ENCODE results near the gene CDK5R1.
"Not testable (repeated sequence)": the region's sequence is repeated elsewhere in the genome, so short reads cannot be mapped to it uniquely, and the experiment has no call there.

The CDK5R1 gene

DNA sequence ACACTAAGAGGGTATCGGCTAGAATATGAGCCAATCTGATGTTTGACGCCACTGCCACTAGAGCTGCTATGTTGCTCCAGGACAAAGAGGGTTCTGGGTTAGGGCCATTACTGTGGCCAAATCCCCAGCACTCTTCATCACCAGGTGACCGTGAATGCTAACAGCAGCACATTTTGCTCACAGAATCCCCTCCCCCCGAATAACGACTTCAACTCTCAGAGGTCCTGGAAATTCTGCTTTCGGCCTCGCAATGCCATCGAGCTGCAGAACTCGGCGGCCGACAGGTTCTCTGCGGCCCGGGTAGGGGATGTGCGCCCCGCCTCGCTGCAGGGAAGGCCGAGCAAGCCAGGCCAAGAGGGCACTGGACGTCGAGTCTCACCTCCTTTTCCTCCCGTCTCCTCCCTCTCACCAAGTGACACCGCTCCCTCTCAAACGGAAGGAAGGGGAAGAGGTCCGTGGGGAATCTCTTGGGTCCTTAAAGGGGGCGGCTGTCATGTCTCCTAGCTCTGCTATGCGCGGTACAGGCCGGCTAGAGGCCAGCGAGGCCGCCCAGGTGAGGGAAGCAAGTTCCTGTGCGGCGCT, 31.9 kb downstream of the CDK5R1 start:
- no peak for DNase-seq

DNA sequence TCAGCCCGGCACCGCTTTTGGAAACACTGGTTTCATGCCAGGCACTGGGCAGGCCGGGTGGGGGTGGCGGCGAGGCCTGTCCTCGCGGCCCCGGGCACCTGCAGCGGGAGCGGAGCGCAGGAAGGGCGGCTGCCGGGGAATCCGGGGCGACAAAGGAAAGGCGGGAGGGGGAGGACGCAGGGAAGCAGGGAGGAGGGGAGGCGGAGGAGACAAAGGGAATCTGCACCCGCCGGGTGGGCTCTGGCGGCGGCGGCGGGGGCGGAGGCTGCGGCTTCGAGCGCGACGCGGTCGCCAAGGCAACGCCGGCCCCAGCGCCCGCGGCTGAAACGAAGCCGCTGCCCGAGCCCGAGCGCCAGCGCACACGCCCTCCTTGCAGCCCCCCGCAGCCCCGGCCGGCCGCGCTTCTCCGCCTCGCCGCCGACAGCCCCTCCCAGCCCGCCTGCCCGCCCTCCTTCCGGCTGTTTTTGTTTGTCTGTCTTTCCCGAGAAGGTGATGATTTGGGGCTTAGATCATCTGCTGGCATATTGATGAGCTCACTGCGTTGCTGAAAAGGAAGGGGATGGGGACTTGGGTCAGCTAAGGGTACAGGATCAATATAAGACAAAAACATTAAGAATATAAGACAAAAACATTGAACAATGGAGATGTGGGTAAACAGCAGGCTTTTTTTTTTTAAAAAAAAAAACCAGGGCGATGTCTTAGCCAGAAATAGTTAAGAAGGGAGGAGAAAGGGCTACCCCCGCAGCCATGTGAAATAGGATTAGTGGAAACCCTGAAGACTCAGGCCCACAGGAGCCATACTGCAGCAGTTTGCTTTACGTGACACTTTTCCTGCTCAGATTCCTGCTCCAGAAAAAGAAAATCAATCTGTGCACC, 32.7 kb downstream of the CDK5R1 start:
- no peak for DNase-seq

DNA sequence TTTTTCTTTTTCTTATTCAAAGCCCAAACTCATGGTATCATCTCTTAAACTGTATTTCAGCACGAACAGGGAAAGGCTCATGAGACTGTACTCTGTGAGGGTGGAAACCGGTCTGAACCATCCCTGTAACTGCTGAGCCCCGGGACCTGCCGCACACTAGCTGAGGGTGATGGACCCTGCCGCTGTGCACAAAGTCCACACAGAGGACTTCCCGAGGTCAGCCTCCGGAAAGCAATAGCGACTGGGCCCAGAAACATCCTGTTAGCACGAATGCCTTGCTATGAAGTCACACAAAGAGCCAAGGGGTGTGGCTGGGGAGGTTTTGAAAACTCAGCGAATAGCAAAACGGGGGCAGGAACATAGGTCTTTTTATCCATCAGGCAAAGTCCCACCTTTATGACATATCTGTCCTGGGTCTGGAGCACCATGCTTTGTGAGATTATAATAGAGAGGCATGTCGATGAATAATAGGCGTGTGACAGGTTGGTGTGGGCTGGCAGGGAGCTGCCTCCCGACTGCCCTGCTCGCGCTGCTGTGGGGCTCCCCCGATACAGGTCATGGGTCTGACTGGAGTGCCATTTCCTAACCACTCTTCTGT, 33.4 kb downstream of the CDK5R1 start:
- no peak for DNase-seq

DNA sequence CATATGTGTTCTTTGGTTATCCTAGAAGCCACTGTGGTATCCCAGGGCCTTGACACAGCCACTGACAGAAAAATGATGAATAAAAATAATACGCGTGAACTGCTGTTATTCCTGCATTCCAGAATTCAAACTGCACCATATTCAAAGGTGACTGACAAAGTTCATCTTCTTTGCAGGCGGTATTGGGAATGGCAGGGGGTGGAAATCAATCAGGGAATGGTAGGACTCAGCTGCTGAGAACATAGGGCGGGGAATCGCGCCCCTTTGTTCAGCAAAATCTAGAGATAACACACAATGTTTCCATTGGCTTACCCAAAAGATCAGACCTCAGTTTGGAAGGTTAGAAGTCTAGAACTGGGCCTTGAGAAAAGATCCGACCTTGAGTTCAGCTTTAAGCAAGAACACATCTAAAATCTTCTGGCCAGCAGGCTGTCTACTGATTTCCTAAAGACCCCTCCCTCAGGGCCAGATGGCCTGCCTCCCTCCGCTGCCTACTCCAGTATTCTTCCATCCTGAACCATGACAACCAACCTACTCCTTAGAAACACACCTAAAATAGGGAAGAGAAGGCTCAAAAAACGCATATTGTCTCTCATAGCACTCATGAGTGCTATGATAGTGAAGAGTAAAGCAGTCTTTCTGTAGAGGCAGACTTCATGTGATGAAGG, 34.1 kb downstream of the CDK5R1 start:
- peak in 1 of 2 donors; percentile 28 for DNase-seq

DNA sequence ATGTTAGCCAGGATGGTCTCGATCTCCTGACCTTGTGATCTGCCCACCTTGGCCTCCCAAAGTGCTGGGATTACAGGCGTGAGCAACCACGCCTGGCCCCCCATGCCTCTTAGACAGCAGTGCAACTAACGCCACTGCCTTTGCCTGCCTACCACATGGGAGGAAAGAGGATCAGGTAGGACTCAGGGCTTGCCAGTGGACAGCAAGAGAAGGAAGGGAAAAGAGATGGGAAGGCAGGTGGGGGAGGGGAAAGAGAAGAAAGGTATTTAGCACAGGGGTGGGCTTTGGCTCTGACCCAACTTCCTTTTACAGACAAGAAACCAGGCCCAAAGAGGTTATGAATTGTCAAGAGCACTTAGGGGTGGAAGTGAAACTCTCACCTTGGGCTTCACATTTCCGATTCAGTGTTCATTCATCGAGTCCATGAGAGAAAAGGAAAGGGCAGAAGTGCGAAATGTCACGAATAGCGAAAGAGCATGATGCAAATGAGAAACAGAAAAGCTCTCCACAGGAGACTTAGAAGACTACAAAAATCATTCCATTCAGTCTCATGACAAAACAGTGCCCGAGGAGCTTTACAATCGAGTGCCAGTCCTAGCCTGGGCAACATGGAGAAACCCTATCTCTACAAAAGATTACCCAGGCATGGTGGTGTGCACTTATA, 36.4 kb downstream of the CDK5R1 start:
- no peak for DNase-seq

DNA sequence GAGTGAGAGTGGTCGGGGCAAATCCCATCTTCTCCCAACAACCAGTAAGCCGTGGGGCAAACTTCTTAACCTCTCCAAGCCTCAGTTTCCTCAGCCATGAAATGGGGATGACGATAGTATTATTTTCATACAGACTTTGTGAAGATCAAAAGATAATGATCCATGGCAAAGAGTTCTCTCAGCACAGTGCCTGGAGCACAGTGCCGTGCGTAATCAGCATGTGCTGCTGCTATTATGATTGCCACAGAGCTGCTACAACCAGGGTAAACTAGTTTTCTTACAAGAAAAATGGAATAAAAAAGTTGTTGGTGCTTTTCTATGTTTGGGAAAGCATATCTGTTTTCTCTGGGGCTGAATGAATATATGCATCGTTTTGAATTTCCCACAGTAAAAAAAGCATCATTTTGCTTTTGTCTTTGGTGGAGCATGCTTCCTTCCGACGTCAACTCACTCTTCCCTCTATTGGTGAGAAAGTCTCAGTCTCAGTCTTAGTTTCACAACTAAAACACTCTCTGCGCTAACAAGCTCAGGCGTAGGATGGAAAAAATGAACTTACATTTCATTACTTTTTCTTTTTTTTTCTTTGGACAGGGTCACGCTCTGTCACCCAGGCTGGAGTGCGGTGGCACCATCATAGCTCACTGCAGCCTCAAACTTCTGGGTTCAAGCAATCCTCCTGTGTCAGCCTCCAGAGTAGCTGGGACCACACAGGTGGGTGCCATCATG, 37.2 kb downstream of the CDK5R1 start:
- DNase-seq = no peak

DNA sequence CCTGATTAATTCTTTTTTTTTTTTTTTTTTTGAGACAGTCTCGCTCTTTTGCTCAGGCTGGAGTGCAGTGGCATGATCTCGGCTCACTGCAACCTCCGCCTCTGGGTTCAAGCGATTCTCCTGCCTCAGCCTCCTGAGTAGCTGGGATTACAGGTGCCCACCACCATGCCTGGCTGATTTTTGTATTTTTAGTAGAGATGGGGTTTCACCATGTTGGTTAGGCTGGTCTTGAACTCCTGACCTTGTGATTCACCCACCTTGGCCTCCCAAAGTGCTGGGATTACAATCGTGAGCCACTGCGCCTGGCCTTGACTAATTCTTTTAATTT, 37.7 kb downstream of the CDK5R1 start:
- not testable (repeated sequence) for DNase-seq

DNA sequence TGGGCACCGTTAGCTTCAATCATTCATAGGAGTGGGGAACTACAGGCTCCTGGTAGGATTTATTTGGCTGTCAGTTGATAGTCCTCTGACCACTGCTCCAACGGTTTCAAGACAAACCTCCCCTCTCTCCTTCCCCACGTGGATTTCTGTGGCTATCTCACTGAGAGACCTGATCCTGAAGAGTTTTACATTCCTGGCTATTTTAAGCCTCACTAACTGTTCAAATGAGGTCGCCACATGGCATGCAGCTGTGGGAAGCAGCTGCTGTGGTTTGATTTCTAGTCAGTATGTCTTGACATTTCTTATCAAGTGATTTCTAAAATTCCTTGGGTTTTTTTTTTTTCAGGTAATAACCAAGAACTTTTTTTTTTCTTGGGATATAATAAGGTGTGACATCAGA, 38.3 kb downstream of the CDK5R1 start:
- DNase-seq = no peak

DNA sequence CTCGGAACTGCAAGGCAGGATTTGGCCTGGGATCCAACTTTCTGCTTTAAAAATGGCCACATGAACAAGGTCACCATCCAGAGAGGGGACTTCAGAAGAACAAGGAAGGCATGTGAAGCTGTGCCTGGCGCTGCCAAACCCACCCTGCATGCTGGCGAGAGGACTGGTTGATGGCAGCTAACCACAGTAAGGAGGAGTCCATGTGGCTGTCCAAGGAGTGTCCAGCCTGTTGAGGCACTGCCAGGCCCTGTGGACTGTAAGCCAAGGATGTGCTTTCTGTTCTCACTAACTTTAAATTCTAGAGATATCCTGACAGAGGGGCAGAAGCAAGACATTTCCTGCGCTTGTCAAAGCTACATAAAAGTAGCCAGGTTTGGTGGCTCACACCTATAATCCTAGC, 40.4 kb downstream of the CDK5R1 start:
- no peak for DNase-seq

DNA sequence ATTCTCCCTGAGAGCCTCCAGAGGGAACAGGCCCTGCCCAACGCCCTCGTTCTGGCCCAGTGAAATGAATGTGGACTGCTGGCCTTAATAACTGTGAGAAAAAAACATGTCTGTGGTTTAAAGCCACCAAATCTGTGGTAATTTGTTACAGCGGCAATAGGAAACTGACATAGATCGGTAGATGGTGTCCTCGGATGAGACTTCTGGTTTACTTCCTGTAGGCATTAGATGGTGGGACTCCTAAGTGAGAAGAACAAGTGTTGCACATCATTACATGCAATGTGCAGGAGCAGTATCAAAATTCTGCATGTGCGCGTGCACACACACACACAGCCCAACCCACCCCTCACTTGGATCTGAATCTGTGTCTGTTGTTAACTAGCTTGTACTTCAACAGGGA, 42.0 kb downstream of the CDK5R1 start:
- DNase-seq = no peak

DNA sequence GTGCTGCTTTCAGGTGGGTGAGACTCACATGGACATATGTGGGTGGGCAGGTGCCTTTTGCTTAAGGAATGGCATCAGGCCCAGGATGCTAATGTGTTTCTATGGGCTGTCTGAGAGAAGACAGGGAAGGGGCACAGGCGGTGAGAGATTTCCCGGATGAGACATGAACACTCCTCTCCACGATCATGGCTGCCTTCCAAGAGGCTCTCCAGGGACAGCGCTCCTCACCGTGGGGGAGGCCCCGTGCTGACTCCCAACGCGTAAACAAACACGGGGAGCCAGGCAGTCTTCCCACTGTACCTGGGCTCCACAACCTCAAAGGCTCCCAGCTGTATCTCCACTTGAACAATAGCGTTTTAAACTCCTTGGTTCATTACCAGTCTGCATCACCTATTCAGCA, 42.8 kb downstream of the CDK5R1 start:
- no peak for DNase-seq

DNA sequence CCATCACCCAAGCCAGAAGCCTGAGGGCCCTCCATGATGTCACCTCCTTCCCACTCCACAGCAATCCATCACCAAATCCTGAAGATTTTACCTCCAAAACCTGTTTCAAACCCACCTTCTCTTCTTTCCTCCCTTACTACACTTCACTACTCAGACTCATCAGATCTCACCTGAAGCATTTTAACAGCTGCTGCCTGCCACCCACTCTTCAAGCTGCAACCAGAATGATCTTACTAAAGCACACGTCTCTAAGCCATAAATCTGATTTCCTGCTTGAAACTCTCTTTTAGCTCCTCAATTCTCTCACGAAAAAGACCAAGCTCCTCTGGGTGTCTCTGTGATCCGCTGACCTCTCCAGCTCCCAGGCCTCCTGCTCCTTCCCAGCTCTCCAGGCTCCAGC, 46.5 kb downstream of the CDK5R1 start:
- no peak for DNase-seq

DNA sequence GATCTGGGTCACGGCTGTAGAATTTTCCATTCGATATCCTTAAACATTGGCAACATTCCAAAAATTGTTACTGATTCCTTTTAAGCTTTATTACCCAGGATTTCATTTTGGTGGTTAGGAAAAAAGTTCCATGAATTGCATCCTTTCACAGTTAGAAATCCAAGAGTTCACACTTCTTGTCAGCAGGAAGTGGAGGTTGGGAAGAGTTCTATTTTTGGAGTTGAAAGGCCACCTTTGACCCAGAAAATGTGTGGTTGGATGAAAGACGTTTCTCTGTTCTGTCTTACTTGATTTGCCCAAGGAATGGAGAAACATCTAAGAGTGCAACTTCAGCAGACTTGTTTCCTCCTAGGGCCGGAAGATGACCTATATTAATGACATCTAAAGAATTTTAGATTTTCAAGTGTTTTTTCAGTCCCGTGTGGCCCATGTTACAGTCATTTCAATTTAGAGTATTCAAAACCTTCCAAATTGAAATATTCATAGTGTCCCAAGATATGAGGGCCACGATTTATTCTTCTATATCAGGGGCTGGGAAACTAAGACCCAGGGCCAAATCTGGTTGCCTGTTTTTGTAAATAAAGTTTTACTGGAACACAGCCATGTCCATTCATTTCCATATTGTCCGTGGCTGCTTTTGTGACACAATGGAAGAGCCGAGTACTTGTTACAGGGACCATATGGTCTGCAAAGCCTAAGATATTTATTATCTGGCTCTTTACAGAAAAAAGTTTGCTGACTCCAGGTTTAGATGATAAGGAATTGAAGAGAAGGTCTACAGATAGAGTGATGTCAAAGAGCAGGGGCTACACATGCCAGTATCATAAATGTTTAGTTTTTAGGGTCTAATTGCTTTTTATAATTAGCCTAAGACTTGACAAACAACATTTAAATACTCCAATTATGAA, 50.2 kb downstream of the CDK5R1 start:
- no peak for DNase-seq

Measured in hippocampal formation (tissue), 2 donors.